Activated CD4-positive, alpha-beta T cell treated with anti-CD3 and anti-CD28 coated beads, Interleukin-2, Interleukin-4, amounts not matched to agents 100 ng/mL and 50 ng/mL, durations not matched to agents 16 hours and 8 hours (primary cell): ENCODE results near the gene TRIO.
"Not testable (repeated sequence)": the region's sequence is repeated elsewhere in the genome, so short reads cannot be mapped to it uniquely, and the experiment has no call there.

Experiments used
- DNase-seq: peaks from one replicate; pipeline ENCODE4 v3.0.0-alpha.2; 2020; ENCODE audit warnings: low spot score

TRIO gene

GRCh38 chr5:14415024-14415697 lies 272.0 kb downstream of the TRIO start:
- DNase-seq = peak; percentile 72

GRCh38 chr5:14415698-14416074 lies 272.5 kb downstream of the TRIO start:
- DNase-seq = peak; percentile 70

- peak; percentile 28 for DNase-seq
These were observed 273.6 kb downstream of the TRIO start for GRCh38 chr5:14416621-14417275.

- no peak for DNase-seq
These were observed 274.2 kb downstream of the TRIO start for GRCh38 chr5:14417276-14417730.

- no peak for DNase-seq
These were observed 274.9 kb downstream of the TRIO start for GRCh38 chr5:14417792-14418765.

GRCh38 chr5:14419686-14420085 lies 276.5 kb downstream of the TRIO start:
- no peak for DNase-seq

GRCh38 chr5:14420101-14420811 lies 277.1 kb downstream of the TRIO start:
- DNase-seq = no peak

GRCh38 chr5:14421851-14422250 lies 278.7 kb downstream of the TRIO start:
- no peak for DNase-seq

- DNase-seq = peak; percentile 47
These were observed 281.0 kb downstream of the TRIO start for GRCh38 chr5:14424011-14424685.

GRCh38 chr5:14425559-14425958 lies 282.4 kb downstream of the TRIO start:
- DNase-seq = no peak

GRCh38 chr5:14426521-14426920 lies 283.4 kb downstream of the TRIO start:
- DNase-seq = no peak

- DNase-seq = no peak
These were observed 285.4 kb downstream of the TRIO start for GRCh38 chr5:14428302-14429081.

- no peak for DNase-seq
These were observed 286.2 kb downstream of the TRIO start for GRCh38 chr5:14429101-14430050.

GRCh38 chr5:14431534-14431933 lies 288.4 kb downstream of the TRIO start:
- DNase-seq = no peak

GRCh38 chr5:14432931-14433589 lies 289.9 kb downstream of the TRIO start:
- DNase-seq = no peak

GRCh38 chr5:14435481-14435880 lies 292.3 kb downstream of the TRIO start:
- no peak for DNase-seq

GRCh38 chr5:14436122-14436521 lies 293.0 kb downstream of the TRIO start:
- not testable (repeated sequence) for DNase-seq

GRCh38 chr5:14436801-14437542 lies 293.8 kb downstream of the TRIO start:
- DNase-seq = peak; percentile 20
